IPS DF 6.9 (cell line): ENCODE data around the gene CLBA1.
"Not testable (repeated sequence)": the region's sequence is repeated elsewhere in the genome, so short reads cannot be mapped to it uniquely, and the experiment has no call there.

ENCODE experiments used
- DNase-seq: peaks from one replicate; pipeline ENCODE4 v3.0.0-alpha.2; 2013; ENCODE audit warnings: low read depth, low spot score
- H3K27ac ChIP-seq: one replicate; pipeline ENCODE4 v1.5.1; 2013; ENCODE audit warnings: low read length, control low read depth
- H3K27me3 ChIP-seq: 2 replicates; pipeline ENCODE4 v1.6.1; 2013; ENCODE audit warnings: mild to moderate bottlenecking, low read length; ENCODE audit not compliant: control insufficient read depth, insufficient read depth
- H3K36me3 ChIP-seq: 2 replicates; pipeline ENCODE4 v1.6.1; 2013; ENCODE audit warnings: low read length; ENCODE audit not compliant: control insufficient read depth, insufficient read depth
- H3K4me1 ChIP-seq: 2 replicates; pipeline ENCODE4 v1.6.1; 2013; ENCODE audit warnings: low read length; ENCODE audit not compliant: control insufficient read depth, insufficient read depth
- H3K4me3 ChIP-seq: 2 replicates; pipeline ENCODE4 v1.5.1; 2013; ENCODE audit warnings: mild to moderate bottlenecking, low read length
- H3K9me3 ChIP-seq: 2 replicates; pipeline ENCODE4 v1.6.1; 2013; ENCODE audit warnings: low read length, inconsistent platforms; ENCODE audit not compliant: control insufficient read depth, insufficient read depth
- WGBS: extraction: QIAGEN DNeasy Blood & Tissue Kit; methylation state at CpG from one replicate; pipeline ENCODE4 v1.1.7; 2013; ENCODE audit warnings: mixed read lengths, missing lambda C conversion rate; ENCODE audit not compliant: insufficient read length, insufficient coverage; 5-methylcytosine and 5-hydroxymethylcytosine counted together

CLBA1 gene

GRCh38 chr14:105026802-105027563 is 41.4 kb downstream of the CLBA1 start:
- H3K9me3 ChIP-seq, result no peaks in the 10 kb centered on the region
- H3K4me3 ChIP-seq, result no peak overlapping the region
- H3K27ac ChIP-seq, result no peak overlapping the region
- H3K36me3 ChIP-seq, result no peaks in the 10 kb centered on the region
- whole genome bisulfite sequencing, result no CpG with 5 or more reads among the region's 1 CpG
- no peak for DNase-seq
- no peaks in the 10 kb centered on the region for H3K27me3 ChIP-seq
- H3K4me1 ChIP-seq, result no peaks in the 10 kb centered on the region

GRCh38 chr14:105027718-105028117 is 42.1 kb downstream of the CLBA1 start:
- H3K27ac ChIP-seq, H3K4me1 ChIP-seq: not testable (repeated sequence)
- no CpG with 5 or more reads among the region's 4 CpGs for WGBS

DNA sequence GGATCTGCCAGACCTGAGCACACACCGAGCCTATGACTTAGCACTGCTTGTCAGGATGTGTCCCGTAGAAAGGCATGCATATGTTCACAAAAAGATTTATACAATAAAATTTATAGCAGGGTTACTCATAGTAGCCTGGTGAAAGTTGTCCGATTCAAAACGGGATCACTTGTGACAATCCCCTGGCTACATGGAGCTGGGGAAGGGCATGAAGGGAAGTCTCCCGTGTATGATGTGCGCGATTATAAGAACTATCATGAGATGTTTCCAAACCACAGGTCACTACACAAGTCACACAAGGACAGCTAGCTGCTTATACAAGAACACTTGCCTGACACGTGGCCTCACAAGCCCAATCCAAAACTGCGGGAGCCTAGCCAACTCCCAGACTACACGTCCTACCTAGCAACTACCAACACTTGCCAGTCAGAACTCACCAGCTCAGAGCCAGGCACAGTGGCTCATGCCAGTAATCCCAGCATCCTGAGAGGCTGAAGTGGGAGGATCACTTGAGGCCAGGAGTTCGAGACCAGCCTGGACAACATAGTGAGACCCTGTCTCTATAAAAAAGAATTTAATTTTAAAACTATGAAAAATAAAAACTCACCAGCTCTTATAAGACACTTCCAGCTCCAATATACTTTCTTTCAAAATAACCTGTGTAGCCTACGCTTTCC is 42.8 kb downstream of the CLBA1 start:
- no peaks in the 10 kb centered on the region for H3K9me3 ChIP-seq
- H3K4me3 ChIP-seq, result no peak overlapping the region
- WGBS, result 100% methylated on average over 1 of the region's 12 CpGs
- DNase-seq, result no peak
- H3K36me3 ChIP-seq, result no peaks in the 10 kb centered on the region
- H3K27me3 ChIP-seq, result peaks cover 4% of the 10 kb centered on the region; the same call in 1 of the 2 replicates
- no peak overlapping the region for H3K27ac ChIP-seq
- H3K4me1 ChIP-seq, result no peaks in the 10 kb centered on the region

More at GRCh38 chr14:105027718-105028117, 42.1 kb downstream of the CLBA1 start:
- not testable (repeated sequence) for H3K27me3 ChIP-seq, H3K9me3 ChIP-seq, DNase-seq, H3K36me3 ChIP-seq, H3K4me3 ChIP-seq

GRCh38 chr14:105029402-105029801 is 43.8 kb downstream of the CLBA1 start:
- H3K27me3 ChIP-seq, result peaks cover 7% of the 10 kb centered on the region; the same call in 1 of the 2 replicates
- WGBS, result no CpG with 5 or more reads among the region's 7 CpGs
- no peak overlapping the region for H3K4me3 ChIP-seq
- no peak for DNase-seq
- H3K9me3 ChIP-seq, result no peaks in the 10 kb centered on the region
- no peaks in the 10 kb centered on the region for H3K36me3 ChIP-seq
- no peak overlapping the region for H3K27ac ChIP-seq
- H3K4me1 ChIP-seq, result peaks cover 2% of the 10 kb centered on the region; the same call in 1 of the 2 replicates

DNA sequence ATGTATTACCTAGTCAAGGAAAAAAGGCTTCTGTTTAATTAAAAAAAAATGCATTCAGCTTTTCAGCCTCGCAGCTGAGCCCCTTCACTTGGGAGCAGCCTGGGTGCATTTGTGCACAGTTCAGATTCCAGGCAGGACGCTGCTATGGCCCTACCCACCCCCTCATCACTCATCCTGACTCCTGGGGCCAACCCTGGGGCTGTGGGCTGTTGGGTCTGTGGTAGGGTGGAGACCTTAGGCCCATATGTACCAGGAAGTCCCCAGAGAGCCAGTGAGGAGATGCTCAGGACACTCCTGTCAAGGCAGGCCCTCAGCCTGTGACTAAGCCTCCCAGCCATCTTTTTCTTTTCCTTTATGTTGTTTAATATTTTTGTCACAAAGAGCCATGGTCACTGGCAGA is 44.6 kb downstream of the CLBA1 start:
- no peak overlapping the region for H3K27ac ChIP-seq
- DNase-seq, result no peak
- peaks cover 7% of the 10 kb centered on the region; the same call in 1 of the 2 replicates for H3K27me3 ChIP-seq
- H3K4me1 ChIP-seq, result peaks cover 2% of the 10 kb centered on the region; the same call in 1 of the 2 replicates
- H3K9me3 ChIP-seq, result no peaks in the 10 kb centered on the region
- WGBS, result no CpG with 5 or more reads among the region's 2 CpGs
- no peaks in the 10 kb centered on the region for H3K36me3 ChIP-seq
- no peak overlapping the region for H3K4me3 ChIP-seq

- no CpG with 5 or more reads among the region's 9 CpGs for WGBS
- H3K4me1 ChIP-seq, result peaks cover 2% of the 10 kb centered on the region; the same call in 1 of the 2 replicates
- DNase-seq, result no peak
- peaks cover 7% of the 10 kb centered on the region; the same call in 1 of the 2 replicates for H3K27me3 ChIP-seq
- no peak overlapping the region for H3K4me3 ChIP-seq
- H3K9me3 ChIP-seq, result no peaks in the 10 kb centered on the region
- no peaks in the 10 kb centered on the region for H3K36me3 ChIP-seq
- no peak overlapping the region for H3K27ac ChIP-seq
Observed at GRCh38 chr14:105030836-105031396, 45.3 kb downstream of the CLBA1 start.

DNA sequence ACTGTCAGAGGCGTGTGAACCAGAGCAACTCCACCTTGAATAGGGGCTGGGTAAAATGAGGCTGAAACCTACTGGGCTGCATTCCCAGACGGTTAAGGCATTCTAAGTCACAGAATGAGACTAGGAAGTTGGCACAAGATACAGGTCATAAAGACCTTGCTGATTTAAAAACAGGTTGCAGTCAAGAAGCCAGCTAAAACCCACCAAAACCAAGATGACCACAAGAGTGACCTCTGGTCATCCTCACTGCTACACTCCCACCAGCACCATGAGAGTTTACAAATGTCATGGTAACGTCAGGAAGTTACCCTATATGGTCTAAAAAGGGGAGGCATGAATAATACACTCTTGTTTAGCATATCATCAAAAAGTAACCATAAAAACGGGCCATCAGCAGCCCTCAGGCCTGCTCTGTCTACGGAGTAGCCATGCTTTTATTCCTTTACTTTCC is 46.9 kb downstream of the CLBA1 start:
- not testable (repeated sequence) for H3K4me3 ChIP-seq, DNase-seq, H3K9me3 ChIP-seq, H3K27ac ChIP-seq, H3K4me1 ChIP-seq, H3K27me3 ChIP-seq, H3K36me3 ChIP-seq
- no CpG with 5 or more reads among the region's 5 CpGs for WGBS

GRCh38 chr14:105033412-105033900 is 47.9 kb downstream of the CLBA1 start:
- not testable (repeated sequence) for DNase-seq, H3K27me3 ChIP-seq, H3K36me3 ChIP-seq, H3K4me1 ChIP-seq, H3K27ac ChIP-seq, H3K9me3 ChIP-seq
- H3K4me3 ChIP-seq, result peak overlapping the region; percentile 21; the same call in 1 of the 2 replicates
- WGBS, result no CpG with 5 or more reads among the region's 45 CpGs

GRCh38 chr14:105034315-105035039 is 48.9 kb downstream of the CLBA1 start:
- Histone ChIP-seq H3K4me1 (peaks cover 2% of the 10 kb centered on the region; the same call in 1 of the 2 replicates), H3K4me3 (no peak overlapping the region), H3K36me3 (no peaks in the 10 kb centered on the region), H3K27ac (no peak overlapping the region), H3K9me3 (no peaks in the 10 kb centered on the region), H3K27me3 (peaks cover 7% of the 10 kb centered on the region; the same call in 1 of the 2 replicates)
- DNase-seq, result no peak
- WGBS, result no CpG with 5 or more reads among the region's 17 CpGs

DNA sequence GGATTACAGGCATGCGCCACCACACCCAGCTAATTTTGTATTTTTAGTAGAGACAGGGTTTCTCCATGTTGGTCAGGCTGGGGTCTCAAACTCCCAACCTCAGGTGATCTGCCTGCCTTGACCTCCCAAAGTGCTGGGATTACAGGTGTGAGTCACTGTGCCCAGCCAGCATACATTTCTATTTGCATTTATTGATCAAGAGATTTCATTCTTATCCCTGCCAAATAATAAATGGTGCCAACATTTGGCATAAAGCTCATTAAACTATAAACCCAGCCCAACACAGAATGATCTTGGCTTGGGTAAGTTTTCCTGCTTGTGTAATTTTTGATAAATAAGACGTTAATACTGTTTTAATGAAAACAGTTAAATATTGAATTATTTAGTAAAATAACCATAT is 50.0 kb downstream of the CLBA1 start:
- not testable (repeated sequence) for H3K27ac ChIP-seq, H3K4me1 ChIP-seq, H3K9me3 ChIP-seq, H3K36me3 ChIP-seq, DNase-seq, H3K4me3 ChIP-seq, H3K27me3 ChIP-seq
- no CpG with 5 or more reads among the region's 2 CpGs for WGBS
